AG04449 (cell line): Measurements from ENCODE around the gene ANKH.

Experiments used
- CTCF ChIA-PET: fragments of 350-600 bp; formaldehyde crosslinking; extraction: SDS; loops from one replicate; lab custom pipeline; 2021; ENCODE audit warnings: antibody characterized with exemption; lab: Yijun Ruan, JAX
- POLR2A ChIA-PET: fragments of 400-600, 350-600 bp; formaldehyde crosslinking; extraction: SDS; loops from one replicate; lab custom pipeline; 2020; ENCODE audit warnings: antibody characterized with exemption, inconsistent platforms; lab: Yijun Ruan, JAX
- DNase-seq: peaks from one replicate; pipeline ENCODE4 v3.0.0-alpha.2; 2010; ENCODE audit warnings: low read depth, low spot score
- H3K4me3 ChIP-seq: 2 replicates; pipeline ENCODE4 v1.5.1; 2011; ENCODE audit warnings: low read depth, mild to moderate bottlenecking, control low read depth, low read length
- CTCF ChIP-seq: IDR thresholded peaks from one replicate; pipeline ENCODE4 v1.5.1; 2011; ENCODE audit warnings: mild to moderate bottlenecking, moderate library complexity, low read length, control low read depth, inconsistent platforms; ENCODE audit not compliant: insufficient read depth; ENCODE audit errors: missing control alignments

ANKH gene

GRCh38 chr5:14868771-14869170 is 2.8 kb downstream of the ANKH start:
- CTCF ChIA-PET, result interaction anchor here (1.0 to 6.7 kb wide), 2 partner anchors 135 to 142 kb away, joined by 4 to 46 read pairs; no protein-coding TSS in a partner anchor
- no peak for TF ChIP-seq CTCF
- POLR2A ChIA-PET, result no interaction called here
- no peak overlapping the region for H3K4me3 ChIP-seq
- no peak for DNase-seq

- ChIA-PET POLR2A (no interaction called here), CTCF (interaction anchor here (1.7 kb wide), 1 partner anchor 139 kb away, joined by 8 read pairs; no protein-coding TSS in a partner anchor)
- no peak for TF ChIP-seq CTCF
- H3K4me3 ChIP-seq, result no peak overlapping the region
- DNase-seq, result no peak
These were observed 7.3 kb downstream of the ANKH start for GRCh38 chr5:14864181-14864812.

GRCh38 chr5:14863105-14863504 is 8.5 kb downstream of the ANKH start:
- no peak for TF ChIP-seq CTCF

GRCh38 chr5:14861123-14861765 is 10.3 kb downstream of the ANKH start:
- ChIA-PET CTCF (interaction anchor here (1.2 to 2.3 kb wide), 3 partner anchors 9 to 143 kb away, joined by 4 to 15 read pairs (median 4); partner anchors contain the start of gene ANKH), POLR2A (no interaction called here)
- DNase-seq, result no peak
- H3K4me3 ChIP-seq, result no peak overlapping the region
- TF ChIP-seq CTCF, result no peak

More at GRCh38 chr5:14863105-14863504, 8.5 kb downstream of the ANKH start:
- DNase-seq, result no peak
- POLR2A ChIA-PET, result no interaction called here
- no peak overlapping the region for H3K4me3 ChIP-seq
- CTCF ChIA-PET, result interaction anchor here (1.7 to 2.3 kb wide), 2 partner anchors 8 to 140 kb away, joined by 8 to 15 read pairs; partner anchors contain the start of gene ANKH

GRCh38 chr5:14859980-14860379 is 11.6 kb downstream of the ANKH start:
- TF ChIP-seq CTCF, result no peak
- DNase-seq, result no peak
- no peak overlapping the region for H3K4me3 ChIP-seq
- CTCF ChIA-PET, result interaction anchor here (0.6 to 1.0 kb wide), 3 partner anchors 10 to 133 kb away, joined by 3 read pairs; no protein-coding TSS in a partner anchor
- POLR2A ChIA-PET, result no interaction called here

GRCh38 chr5:14859150-14859549 is 12.4 kb downstream of the ANKH start:
- H3K4me3 ChIP-seq, result no peak overlapping the region
- DNase-seq, result no peak
- no peak for TF ChIP-seq CTCF
- POLR2A ChIA-PET, result no interaction called here
- CTCF ChIA-PET, result interaction anchor here (0.6 to 1.0 kb wide), 2 partner anchors 11 to 132 kb away, joined by 3 read pairs; no protein-coding TSS in a partner anchor
